Liver (tissue), 9 donors: Measurements from ENCODE around the gene CREB5. TPM values are rescaled to one million over a fixed set of nuclear protein-coding genes. Genes with fewer than 3 reads are reported as not detected.

ENCODE experiments used
- DNase-seq: peaks from one replicate; pipeline ENCODE4 v3.0.0-alpha.2; 2017; ENCODE audit warnings: low spot score
- H3K27ac ChIP-seq, 2 donors: one replicate each; pipeline ENCODE4 v1.7.0; 2013; ENCODE audit warnings: inconsistent platforms in 2 of 2, low read length in 2 of 2, control low read depth in 1 of 2, low read depth in 1 of 2, mild to moderate bottlenecking in 1 of 2
- H3K27me3 ChIP-seq, 4 donors: one replicate each; pipeline versions ENCODE4 v1.6.1 to v1.7.0; 2013; ENCODE audit warnings: low read length in 3 of 4, inconsistent platforms in 1 of 4, mild to moderate bottlenecking in 1 of 4, moderate library complexity in 1 of 4; ENCODE audit not compliant: control insufficient read depth in 4 of 4, insufficient read depth in 4 of 4
- H3K36me3 ChIP-seq, 4 donors: one replicate each; pipeline versions ENCODE4 v1.6.1 to v1.7.0; 2013; ENCODE audit warnings: low read length in 3 of 4, mild to moderate bottlenecking in 3 of 4, low read depth in 1 of 4, moderate library complexity in 1 of 4; ENCODE audit not compliant: control insufficient read depth in 4 of 4, insufficient read depth in 3 of 4
- H3K4me1 ChIP-seq, 4 donors: one replicate each; pipeline versions ENCODE4 v1.6.1 to v1.7.0; 2013; ENCODE audit warnings: low read length in 3 of 4, mild to moderate bottlenecking in 3 of 4, moderate library complexity in 1 of 4; ENCODE audit not compliant: control insufficient read depth in 4 of 4, insufficient read depth in 4 of 4
- H3K4me3 ChIP-seq, 3 donors: one replicate each; pipeline versions ENCODE4 v1.6.1 to v1.7.0; 2013; ENCODE audit warnings: low read length in 3 of 3, control low read depth in 1 of 3, low read depth in 1 of 3, mild to moderate bottlenecking in 1 of 3
- H3K9ac ChIP-seq, 2 donors: one replicate each; pipeline ENCODE4 v1.7.0; 2013; ENCODE audit warnings: low read length in 2 of 2, mild to moderate bottlenecking in 2 of 2, moderate library complexity in 2 of 2, control low read depth in 1 of 2, low read depth in 1 of 2
- H3K9me3 ChIP-seq, 4 donors: one replicate each; pipeline versions ENCODE4 v1.6.1 to v1.7.0; 2013; ENCODE audit warnings: low read length in 3 of 4; ENCODE audit not compliant: control insufficient read depth in 4 of 4
- FOXA2 ChIP-seq: IDR thresholded peaks from 2 replicates; pipeline ENCODE4 v1.6.1; 2016; ENCODE audit warnings: antibody characterized with exemption
- GABPA ChIP-seq, 2 donors: IDR thresholded peaks in 1 of 2; conservative IDR thresholded peaks in 1 of 2; 2 replicates each; pipeline ENCODE4 v1.6.1; 2016; ENCODE audit warnings: antibody characterized with exemption in 2 of 2, mild to moderate bottlenecking in 1 of 2, moderate library complexity in 1 of 2
- HNF4A ChIP-seq, 2 donors: conservative IDR thresholded peaks; 2 replicates each; pipeline ENCODE4 v1.6.1; 2016; ENCODE audit warnings: antibody characterized with exemption in 2 of 2, mild to moderate bottlenecking in 2 of 2
- HNF4G ChIP-seq: IDR thresholded peaks from 2 replicates; pipeline ENCODE4 v1.6.1; 2016; ENCODE audit warnings: antibody characterized with exemption
- MAX ChIP-seq: IDR thresholded peaks from 2 replicates; pipeline ENCODE4 v1.6.1; 2016; ENCODE audit warnings: antibody characterized with exemption
- NR2F2 ChIP-seq: IDR thresholded peaks from 2 replicates; pipeline ENCODE4 v1.6.1; 2016; ENCODE audit warnings: antibody characterized with exemption
- RAD21 ChIP-seq, 2 donors: IDR thresholded peaks; 2 replicates each; pipeline ENCODE4 v1.6.1; 2016; ENCODE audit warnings: antibody characterized with exemption in 2 of 2, mild to moderate bottlenecking in 2 of 2
- REST ChIP-seq: IDR thresholded peaks from 2 replicates; pipeline ENCODE4 v1.6.1; 2016; ENCODE audit warnings: antibody characterized with exemption, mild to moderate bottlenecking
- RXRA ChIP-seq, 2 donors: IDR thresholded peaks; 2 replicates each; pipeline ENCODE4 v1.6.1; 2017 to 2018; ENCODE audit warnings: antibody characterized with exemption in 2 of 2, mild to moderate bottlenecking in 1 of 2
- SP1 ChIP-seq: IDR thresholded peaks from 2 replicates; pipeline ENCODE4 v1.6.1; 2018; ENCODE audit warnings: antibody characterized with exemption, mild to moderate bottlenecking
- TAF1 ChIP-seq: conservative IDR thresholded peaks from 2 replicates; pipeline ENCODE4 v1.6.1; 2016; ENCODE audit warnings: antibody characterized with exemption, mild to moderate bottlenecking
- ZBTB33 ChIP-seq: IDR thresholded peaks from 2 replicates; pipeline ENCODE4 v1.6.1; 2016; ENCODE audit warnings: antibody characterized with exemption
- WGBS: extraction: QIAGEN DNeasy Blood & Tissue Kit; methylation state at CpG from one replicate; pipeline ENCODE4 v1.1.7; 2013; 5-methylcytosine and 5-hydroxymethylcytosine counted together
- polyA plus RNA-seq, 2 donors: library from polyadenylated mRNA; stranded (reverse) in 1 of 2; unstranded in 1 of 2; fragments of 200-250 nt in 1 of 2; fragments of >200 nt in 1 of 2; fragmentation: Nextera tagmentation in 1 of 2; extraction: Ambion mirVana in 1 of 2; gene quantifications; one replicate each; pipeline versions ENCODE4 v1.2.1 to v1.2.3, GENCODE V29; 2013 to 2015
- total RNA-seq, 2 donors: library from RNA; depleted of rRNA; stranded (reverse); fragments of >200 nt; gene quantifications; one replicate each; pipeline ENCODE4 v1.2.3, GENCODE V29; 2014
- donor health status: healthy.
- donor health status: healthy.
- donor health status: healthy.
- donor health status: healthy.
- donor health status: healthy.

Gene CREB5
- total and polyA plus RNA-seq, 4 donors: 0.25 to 0.92 (median 0.67) TPM

GRCh38 chr7:28427236-28427635 lies 14.9 kb downstream of the CREB5 start:
- no peak overlapping the region for H3K27ac ChIP-seq
- DNase-seq: no peak
- TF ChIP-seq GABPA (IDR thresholded peaks at IDR 0.05 in 1 of 2, conservative IDR thresholded peaks at IDR 0.05 in 1 of 2) (no peak), NR2F2 (no peak), RAD21 (IDR thresholded peaks at IDR 0.05) (no peak), MAX (no peak), REST (no peak), RXRA (IDR thresholded peaks at IDR 0.05) (no peak), FOXA2 (no peak), TAF1 (no peak), HNF4A (conservative IDR thresholded peaks at IDR 0.05) (no peak)
- H3K27me3 ChIP-seq: peaks cover 0 to 6% (median 0%) of the 10 kb centered on the region in 4 donors
- no peaks in the 10 kb centered on the region for H3K4me1 ChIP-seq
- H3K4me3 ChIP-seq: no peak overlapping the region
- 66% methylated on average over 4 of the region's 4 CpGs for WGBS
- no peak overlapping the region for H3K9ac ChIP-seq
- H3K36me3 ChIP-seq: no peaks in the 10 kb centered on the region
- H3K9me3 ChIP-seq: no peaks in the 10 kb centered on the region

GRCh38 chr7:28430616-28431015 lies 18.3 kb downstream of the CREB5 start:
- Histone ChIP-seq H3K4me1 (no peaks in the 10 kb centered on the region), H3K27ac (no peak overlapping the region), H3K9me3 (no peaks in the 10 kb centered on the region), H3K4me3 (no peak overlapping the region), H3K9ac (no peak overlapping the region), H3K36me3 (no peaks in the 10 kb centered on the region), H3K27me3 (peaks cover 0 to 3% (median 0%) of the 10 kb centered on the region in 4 donors)
- no peak for TF ChIP-seq SP1
- TF ChIP-seq HNF4G: no peak
- no peak for TF ChIP-seq GABPA (IDR thresholded peaks at IDR 0.05 in 1 of 2, conservative IDR thresholded peaks at IDR 0.05 in 1 of 2)
- WGBS: 98% methylated on average over 1 of the region's 1 CpG
- no peak for DNase-seq

- Histone ChIP-seq H3K9ac (no peak overlapping the region), H3K4me1 (no peaks in the 10 kb centered on the region), H3K27ac (no peak overlapping the region), H3K36me3 (no peaks in the 10 kb centered on the region), H3K4me3 (no peak overlapping the region), H3K9me3 (no peaks in the 10 kb centered on the region), H3K27me3 (peaks cover 0 to 6% (median 2%) of the 10 kb centered on the region in 4 donors)
- 90% methylated on average over 7 of the region's 7 CpGs for WGBS
- no peak for TF ChIP-seq ZBTB33
- no peak for DNase-seq
Observed at GRCh38 chr7:28432105-28432504, 19.8 kb downstream of the CREB5 start.
